HCT116 (cell line): Measurements from ENCODE around the gene TAP1. TPM values are rescaled to one million over a fixed set of nuclear protein-coding genes. Genes with fewer than 3 reads are reported as not detected.

Experiments used
- ATAC-seq: fragments of 200-7000 bp; cut with Tn5 transposase; 2 replicates; pipeline ENCODE4 v1.9.1; 2020; ENCODE audit warnings: mild to moderate bottlenecking, moderate library complexity
- BruUV-seq: library from RNA; stranded (reverse); fragments of 400-500 nt; replicated peaks from 2 replicates; lab custom pipeline; 2021; lab: Mats Ljungman, UMichigan
- CTCF ChIA-PET: fragments of 300-600 bp; sonication (Branson Sonifier 250); formaldehyde crosslinking; loops from one replicate; lab custom pipeline; 2021; ENCODE audit warnings: antibody characterized with exemption; lab: Charles Lee
- POLR2A ChIA-PET: fragments of 300-600, 350-600 bp; sonication (Branson Sonifier 250); formaldehyde crosslinking; loops from one replicate; lab custom pipeline; 2021; ENCODE audit warnings: antibody characterized with exemption; lab: Charles Lee
- RAD21 ChIA-PET, 2 experiments: fragments of 300-600 bp; sonication (Branson Sonifier 250); formaldehyde crosslinking; loops; one replicate each; lab custom pipeline; 2023; ENCODE audit warnings: low total read pairs in 2 of 2; ENCODE audit not compliant: uncharacterized antibody in 2 of 2, unreplicated experiment in 2 of 2, low non-redundant PET in 1 of 2; lab: Charles Lee
- DNase-seq: peaks from one replicate; pipeline ENCODE4 v3.0.0-alpha.2; 2010; ENCODE audit warnings: low read depth, low spot score
- H2AFZ ChIP-seq: fragments of 200-600 bp; shearing (Covaris generic), sonication (generic); 2 replicates; pipeline ENCODE4 v1.6.1; 2017; ENCODE audit warnings: low read depth, mixed run types, mixed read lengths, antibody characterized with exemption, low read length; ENCODE audit not compliant: poor library complexity, severe bottlenecking
- H3K27ac ChIP-seq: 2 replicates; pipeline ENCODE4 v1.5.1; 2012; ENCODE audit warnings: low read depth, low read length
- H3K27me3 ChIP-seq: fragments of 200-600 bp; sonication (generic); 2 replicates; pipeline ENCODE4 v1.6.1; 2016; ENCODE audit warnings: mixed run types, low read length, mixed read lengths; ENCODE audit not compliant: insufficient read depth
- H3K36me3 ChIP-seq, 2 experiments: fragments of 200-500 bp in 1 of 2; fragments of 200-600 bp in 1 of 2; sonication (Bioruptor generic) in 1 of 2; sonication (generic) in 1 of 2; 2 replicates each; pipeline versions ENCODE4 v1.5.1 to v1.6.1; 2014 to 2016; ENCODE audit warnings: low read length in 2 of 2, inconsistent platforms in 1 of 2, mixed read lengths in 1 of 2, mixed run types in 1 of 2; ENCODE audit not compliant: insufficient read depth in 2 of 2, control insufficient read depth in 1 of 2
- H3K4me1 ChIP-seq, 2 experiments: fragments of 200-600 bp in 1 of 2; sonication (generic) in 1 of 2; 2 replicates each; pipeline versions ENCODE4 v1.5.1 to v1.6.1; 2012 to 2017; ENCODE audit warnings: low read length in 2 of 2, inconsistent platforms in 1 of 2, mild to moderate bottlenecking in 1 of 2, mixed read lengths in 1 of 2, mixed run types in 1 of 2, moderate library complexity in 1 of 2; ENCODE audit not compliant: insufficient read depth in 2 of 2, control insufficient read depth in 1 of 2
- H3K4me2 ChIP-seq: fragments of 200-600 bp; sonication (generic); 2 replicates; pipeline ENCODE4 v1.6.1; 2017; ENCODE audit warnings: mixed run types, low read length, mixed read lengths
- H3K4me3 ChIP-seq, 2 experiments: fragments of 200-600 bp in 1 of 2; sonication (generic) in 1 of 2; replicated peaks in 1 of 2; 2 replicates each; pipeline ENCODE4 v1.5.1; 2011 to 2016; ENCODE audit warnings: low read length in 2 of 2, control low read depth in 1 of 2, low read depth in 1 of 2, mild to moderate bottlenecking in 1 of 2, mixed read lengths in 1 of 2, mixed run types in 1 of 2
- H3K79me2 ChIP-seq: fragments of 200-600 bp; sonication (generic); 2 replicates; pipeline ENCODE4 v1.6.1; 2017; ENCODE audit warnings: mild to moderate bottlenecking, mixed run types, low read length, moderate library complexity, mixed read lengths; ENCODE audit not compliant: insufficient read depth
- H3K9ac ChIP-seq: fragments of 200-600 bp; sonication (generic); 2 replicates; pipeline ENCODE4 v1.6.1; 2016; ENCODE audit warnings: low read length, mixed read lengths
- H3K9me2 ChIP-seq: fragments of 200-600 bp; sonication (generic), shearing (Covaris generic); 2 replicates; pipeline ENCODE4 v1.6.1; 2017; ENCODE audit warnings: mixed run types, mild to moderate bottlenecking, moderate library complexity; ENCODE audit not compliant: insufficient read depth
- H3K9me3 ChIP-seq, 2 experiments: fragments of 200-500 bp in 1 of 2; fragments of 200-600 bp in 1 of 2; sonication (Bioruptor generic) in 1 of 2; sonication (generic) in 1 of 2; 2 replicates each; pipeline ENCODE4 v1.6.1; 2014 to 2017; ENCODE audit warnings: low read length in 2 of 2, mixed read lengths in 2 of 2, inconsistent platforms in 1 of 2, low read depth in 1 of 2, mild to moderate bottlenecking in 1 of 2, mixed run types in 1 of 2, moderate library complexity in 1 of 2; ENCODE audit not compliant: control insufficient read depth in 1 of 2, insufficient read depth in 1 of 2
- H4K20me1 ChIP-seq: fragments of 200-600 bp; sonication (generic), shearing (Covaris generic); 2 replicates; pipeline ENCODE4 v1.6.1; 2017; ENCODE audit warnings: mixed run types, mild to moderate bottlenecking, moderate library complexity; ENCODE audit not compliant: insufficient read depth
- CBX3 ChIP-seq: IDR thresholded peaks from 2 replicates; pipeline ENCODE4 v1.6.1; 2012; ENCODE audit warnings: low read depth
- CEBPB ChIP-seq: IDR thresholded peaks from 2 replicates; pipeline ENCODE4 v1.6.1; 2012; ENCODE audit warnings: low read depth
- POLR2AphosphoS5 ChIP-seq: IDR thresholded peaks from 2 replicates; pipeline ENCODE4 v1.6.1; 2011; ENCODE audit warnings: mild to moderate bottlenecking, low read depth, low read length, moderate library complexity
- SIN3A ChIP-seq: IDR thresholded peaks from 2 replicates; pipeline ENCODE4 v1.6.1; 2012; ENCODE audit warnings: low read depth
- intact Hi-C: fragments of 100-400 bp; cut with micrococcal nuclease; formaldehyde crosslinking; loops from 2 replicates; pipeline ENCODE4 v1.10.0; 2022
- total RNA-seq: library from RNA; stranded (reverse); gene quantifications from one replicate; pipeline ENCODE4 v1.2.1, GENCODE V29; 2021; ENCODE audit not compliant: unreplicated experiment
- TF ChIP-seq, protein P1 (sequence below): IDR thresholded peaks from 2 replicates; pipeline ENCODE4 v1.6.1; 2011; ENCODE audit warnings: mild to moderate bottlenecking, low read length, moderate library complexity; ENCODE audit not compliant: insufficient replicate concordance; ENCODE audit errors: extremely low read depth
- TF ChIP-seq, protein P2 (sequence below): IDR thresholded peaks from 2 replicates; pipeline ENCODE4 v1.6.1; 2012

Gene TAP1
- total RNA-seq, 1 experiment from 2014 or later: 32.2 TPM

DNA sequence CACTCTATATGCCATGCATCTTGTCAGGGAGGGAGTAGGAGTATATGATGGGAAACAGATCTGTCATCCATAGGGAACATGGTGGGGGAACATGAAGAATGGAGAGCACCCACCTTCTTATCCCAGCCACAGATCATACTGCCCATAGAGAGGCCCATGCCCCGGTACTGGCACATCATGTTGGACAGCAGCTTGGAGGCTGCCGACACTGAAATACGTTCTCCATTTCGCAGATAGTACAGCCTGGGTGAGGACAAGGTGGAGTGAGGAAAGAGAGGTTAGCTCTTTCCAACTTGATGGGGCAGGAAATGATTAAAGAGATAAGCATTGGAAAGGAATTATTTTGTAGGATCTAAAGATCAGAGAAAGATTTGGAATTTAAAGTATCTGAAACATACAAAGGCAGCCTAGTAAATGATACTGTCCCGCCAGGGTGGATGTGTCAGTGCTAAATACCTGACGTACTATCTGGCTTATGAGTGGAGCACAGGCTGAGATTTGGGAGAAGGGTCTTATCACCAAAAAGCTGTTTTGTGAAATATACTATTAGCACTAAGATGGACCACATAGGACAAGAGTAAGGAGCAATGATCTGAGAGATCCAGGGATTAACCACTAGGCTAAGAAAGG lies 11.4 kb downstream of the TAP1 start:
- POLR2A ChIA-PET: no interaction called here
- CTCF ChIA-PET: interaction anchor here (0.6 to 1.0 kb wide), 2 partner anchors 19 to 36 kb away, joined by 3 to 4 read pairs; no protein-coding TSS in a partner anchor
- H3K4me2 ChIP-seq: no peak overlapping the region

More for the DNA sequence above, 11.4 kb downstream of the TAP1 start:
- BruUV-seq: no TSS peak
- DNase-seq (no peak), ATAC-seq (no peak)
- Histone ChIP-seq H3K4me1 (peaks cover 12 to 30% of the 10 kb centered on the region in 2 experiments; a peak in 3 of 4 replicates), H3K9me2 (no peaks in the 10 kb centered on the region), H3K9ac (no peak overlapping the region), H2AFZ (no peak overlapping the region), H4K20me1 (no peaks in the 10 kb centered on the region), H3K79me2 (peaks cover 5% of the 10 kb centered on the region; the same call in 1 of the 2 replicates), H3K27me3 (no peaks in the 10 kb centered on the region), H3K9me3 (no peaks in the 10 kb centered on the region), H3K36me3 (no peaks in the 10 kb centered on the region), H3K4me3 (no peak overlapping the region), H3K27ac (no peak overlapping the region)
- intact Hi-C loops: loop anchor here (1.0 kb wide), 1 partner anchor 9 kb away; no protein-coding TSS in a partner anchor
- TF ChIP-seq SIN3A (no peak), CEBPB (no peak), CBX3 (no peak), POLR2AphosphoS5 (no peak)
- TF ChIP-seq, protein P1, sequence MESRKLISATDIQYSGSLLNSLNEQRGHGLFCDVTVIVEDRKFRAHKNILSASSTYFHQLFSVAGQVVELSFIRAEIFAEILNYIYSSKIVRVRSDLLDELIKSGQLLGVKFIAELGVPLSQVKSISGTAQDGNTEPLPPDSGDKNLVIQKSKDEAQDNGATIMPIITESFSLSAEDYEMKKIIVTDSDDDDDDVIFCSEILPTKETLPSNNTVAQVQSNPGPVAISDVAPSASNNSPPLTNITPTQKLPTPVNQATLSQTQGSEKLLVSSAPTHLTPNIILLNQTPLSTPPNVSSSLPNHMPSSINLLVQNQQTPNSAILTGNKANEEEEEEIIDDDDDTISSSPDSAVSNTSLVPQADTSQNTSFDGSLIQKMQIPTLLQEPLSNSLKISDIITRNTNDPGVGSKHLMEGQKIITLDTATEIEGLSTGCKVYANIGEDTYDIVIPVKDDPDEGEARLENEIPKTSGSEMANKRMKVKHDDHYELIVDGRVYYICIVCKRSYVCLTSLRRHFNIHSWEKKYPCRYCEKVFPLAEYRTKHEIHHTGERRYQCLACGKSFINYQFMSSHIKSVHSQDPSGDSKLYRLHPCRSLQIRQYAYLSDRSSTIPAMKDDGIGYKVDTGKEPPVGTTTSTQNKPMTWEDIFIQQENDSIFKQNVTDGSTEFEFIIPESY: no peak
- TF ChIP-seq, protein P2, sequence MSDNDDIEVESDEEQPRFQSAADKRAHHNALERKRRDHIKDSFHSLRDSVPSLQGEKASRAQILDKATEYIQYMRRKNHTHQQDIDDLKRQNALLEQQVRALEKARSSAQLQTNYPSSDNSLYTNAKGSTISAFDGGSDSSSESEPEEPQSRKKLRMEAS: no peak
- RAD21 ChIA-PET: no interaction called here
